GM18517 (cell line): ENCODE measurements around the gene LRIG1.
A peak's percentile ranks its signal among the peaks of the same experiment; 100 is the strongest.
"Not testable (repeated sequence)": the region's sequence is repeated elsewhere in the genome, so short reads cannot be mapped to it uniquely, and the experiment has no call there.

ENCODE experiments used
- ATAC-seq: cut with Tn5 transposase; IDR thresholded peaks from one replicate; pipeline ENCODE4 v1.9.1; 2021; ENCODE audit warnings: mild to moderate bottlenecking, moderate library complexity; ENCODE audit not compliant: unreplicated experiment

Gene LRIG1

GRCh38 chr3:66425032-66425431 is 75.8 kb downstream of the LRIG1 start:
- no peak for ATAC-seq

- no peak for ATAC-seq
Measured at GRCh38 chr3:66423791-66424190, 77.0 kb downstream of the LRIG1 start.

- ATAC-seq = not testable (repeated sequence)
Measured at GRCh38 chr3:66421893-66422292, 78.9 kb downstream of the LRIG1 start.

DNA sequence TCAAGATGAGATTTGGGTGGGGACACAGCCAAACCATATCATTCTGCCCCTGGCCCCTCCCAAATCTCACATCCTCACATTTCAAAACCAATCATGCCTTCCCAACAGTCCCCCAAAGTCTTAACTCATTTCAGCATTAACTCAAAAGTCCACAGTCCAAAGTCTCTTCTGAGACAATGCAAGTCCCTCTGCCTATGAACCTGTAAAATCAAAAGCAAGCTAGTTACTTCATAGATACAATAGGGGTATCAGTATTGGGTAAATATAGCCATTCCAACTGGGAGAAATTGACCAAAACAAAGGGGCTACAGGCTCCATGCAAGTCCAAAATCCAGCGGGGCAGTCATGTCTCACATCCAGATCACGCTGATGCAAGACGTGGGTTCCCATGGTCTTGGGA is 79.7 kb downstream of the LRIG1 start:
- ATAC-seq = not testable (repeated sequence)

DNA sequence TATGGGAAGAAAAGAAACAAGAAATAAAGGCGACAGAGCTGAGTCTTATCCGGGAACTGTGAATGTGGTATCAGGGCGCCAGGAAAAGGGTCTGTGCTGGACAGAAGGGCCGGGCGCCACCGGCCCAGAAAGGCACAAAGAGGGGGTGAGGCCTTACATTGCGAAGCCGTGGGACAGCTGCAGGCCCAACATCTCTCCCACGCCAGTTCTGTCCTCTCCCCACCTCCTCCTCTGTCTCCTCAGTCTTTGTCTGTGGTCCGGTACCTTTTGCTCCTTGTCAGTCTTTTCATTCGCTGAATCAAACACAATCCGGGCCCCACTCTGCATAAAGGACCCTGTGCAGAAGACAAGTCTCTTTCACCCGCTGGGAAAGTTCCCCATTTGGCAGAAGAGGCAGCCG is 81.8 kb downstream of the LRIG1 start:
- no peak for ATAC-seq

DNA sequence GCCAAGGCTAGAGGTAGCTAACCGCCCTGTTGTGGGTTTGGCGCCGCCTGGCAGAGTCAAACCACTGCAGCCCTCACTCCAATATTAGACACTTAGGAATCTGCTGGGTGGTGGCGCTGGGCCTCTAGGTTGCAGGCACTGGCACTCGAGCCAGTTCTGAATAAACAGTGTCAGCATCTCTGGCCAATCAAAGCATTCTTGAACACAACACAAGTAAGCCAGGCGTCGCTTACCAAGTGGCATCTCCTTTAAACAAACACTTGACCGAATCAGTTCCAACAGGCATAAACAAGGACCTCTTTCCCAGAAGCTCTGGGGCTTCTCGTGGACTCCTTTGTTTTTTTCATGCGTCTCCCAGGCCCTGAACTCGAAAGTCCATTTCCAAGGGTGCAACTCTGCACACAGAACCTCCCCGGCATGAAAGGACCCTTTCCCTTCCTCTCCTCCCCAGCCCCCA is 82.3 kb downstream of the LRIG1 start:
- no peak for ATAC-seq

- no peak for ATAC-seq
Measured at GRCh38 chr3:66416556-66417304, 84.1 kb downstream of the LRIG1 start.

DNA sequence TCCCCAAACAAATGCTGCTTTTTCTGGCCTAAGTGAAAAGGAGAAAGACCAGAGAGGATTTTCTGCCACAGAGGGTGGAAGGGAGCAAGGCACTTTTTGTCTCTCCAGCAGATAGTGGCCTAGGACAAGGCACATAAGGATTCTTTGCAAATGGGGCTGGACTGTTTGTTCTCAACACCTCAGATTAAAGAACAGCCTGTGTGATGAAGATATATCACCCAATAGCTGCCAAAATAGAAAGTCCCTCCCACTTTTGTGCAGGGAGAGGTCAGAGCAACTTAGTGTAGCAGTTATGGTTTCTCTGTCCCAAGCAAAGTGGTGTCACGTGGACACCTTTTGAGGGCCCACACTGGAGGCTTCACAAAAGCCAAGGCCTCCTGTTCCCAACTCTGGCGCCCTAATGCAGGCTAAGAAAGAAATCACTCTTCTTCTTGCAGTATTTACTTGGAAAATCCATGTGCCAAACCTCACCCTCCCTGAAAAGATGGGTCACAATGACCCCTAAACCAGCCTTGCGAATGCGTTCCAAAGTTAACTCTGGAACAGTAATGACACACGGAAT is 84.9 kb downstream of the LRIG1 start:
- no peak for ATAC-seq

- no peak for ATAC-seq
Measured at GRCh38 chr3:66414846-66415245, 86.0 kb downstream of the LRIG1 start.

GRCh38 chr3:66413151-66413751 is 87.6 kb downstream of the LRIG1 start:
- no peak for ATAC-seq

DNA sequence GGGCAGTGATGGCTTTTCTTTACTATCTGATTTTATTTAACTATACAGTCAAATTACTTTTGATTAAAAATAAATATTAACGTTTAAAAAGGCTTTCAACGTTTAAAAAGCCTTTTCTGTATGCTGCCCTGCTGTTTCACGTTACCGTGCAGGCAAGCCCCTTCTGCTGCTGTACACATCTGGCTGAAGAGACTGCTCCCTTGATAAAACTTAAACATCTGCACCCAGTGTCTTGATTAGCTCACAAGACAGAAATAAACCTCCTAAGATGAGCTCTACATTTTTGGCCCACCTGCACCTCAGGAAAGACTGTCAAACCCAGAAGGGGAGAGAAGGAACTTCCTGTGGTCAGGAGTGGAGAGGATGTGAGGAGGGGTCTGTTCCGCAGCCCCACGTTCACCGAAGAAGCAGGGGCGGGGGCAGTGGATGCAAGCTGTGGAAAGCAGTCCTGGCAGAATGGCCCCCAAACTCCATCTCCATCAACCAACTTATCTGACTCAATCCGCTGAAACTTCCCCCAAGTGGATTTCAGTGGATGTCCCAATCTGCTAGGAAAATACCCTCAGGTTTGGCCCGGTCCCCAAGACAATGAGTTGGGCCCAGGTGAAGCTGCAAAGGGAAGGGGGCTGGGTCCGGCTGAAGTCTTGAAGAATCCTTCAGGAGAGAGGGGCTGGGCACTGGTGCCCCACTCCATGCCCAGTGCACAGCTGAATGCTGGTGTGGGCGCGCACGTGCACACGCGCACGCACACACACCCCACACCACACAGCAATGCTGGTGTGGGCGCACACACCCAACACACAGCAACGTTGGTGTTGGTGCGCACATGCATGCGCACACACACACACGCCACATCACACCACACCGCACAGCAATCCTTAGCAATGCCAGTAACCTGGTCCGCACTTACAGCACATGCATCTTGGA is 88.6 kb downstream of the LRIG1 start:
- no peak for ATAC-seq

DNA sequence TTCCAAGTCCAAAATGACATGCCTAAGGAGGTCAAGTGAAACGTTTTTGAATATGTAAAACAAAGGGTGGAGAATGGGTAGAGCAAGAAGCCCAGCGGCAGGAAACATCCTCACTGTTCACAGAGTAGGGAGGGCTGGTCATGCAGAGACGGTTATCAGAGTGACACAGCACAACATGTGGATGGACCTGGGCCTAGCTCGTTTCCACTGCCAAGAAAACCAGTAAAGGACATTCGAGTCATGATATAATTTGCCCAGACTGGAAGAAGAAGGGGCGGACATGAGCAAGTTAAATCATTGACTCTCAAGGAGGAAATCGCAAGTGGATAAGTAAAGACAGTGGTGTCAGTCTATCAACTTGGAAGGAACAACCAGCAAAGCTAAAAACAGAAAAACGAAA is 89.3 kb downstream of the LRIG1 start:
- no peak for ATAC-seq

DNA sequence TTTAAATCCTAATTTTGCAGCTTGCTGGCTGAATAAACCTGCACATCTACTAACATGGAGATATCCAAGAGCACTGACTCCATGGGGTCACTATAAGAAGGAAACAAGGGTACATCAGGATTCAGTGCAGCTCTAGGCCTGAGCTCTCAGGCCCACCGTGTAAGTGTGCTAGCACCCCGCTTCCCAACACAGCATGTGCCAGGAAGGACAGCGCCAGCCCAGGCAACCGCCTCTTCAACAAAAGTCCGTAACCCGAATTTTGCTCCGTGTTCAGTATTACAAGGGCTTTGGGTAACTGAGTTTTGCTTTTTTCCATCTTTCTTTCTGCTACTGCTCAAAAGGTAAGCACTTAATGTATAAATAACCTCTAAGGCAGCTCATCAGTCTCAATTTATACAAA is 89.8 kb downstream of the LRIG1 start:
- no peak for ATAC-seq

DNA sequence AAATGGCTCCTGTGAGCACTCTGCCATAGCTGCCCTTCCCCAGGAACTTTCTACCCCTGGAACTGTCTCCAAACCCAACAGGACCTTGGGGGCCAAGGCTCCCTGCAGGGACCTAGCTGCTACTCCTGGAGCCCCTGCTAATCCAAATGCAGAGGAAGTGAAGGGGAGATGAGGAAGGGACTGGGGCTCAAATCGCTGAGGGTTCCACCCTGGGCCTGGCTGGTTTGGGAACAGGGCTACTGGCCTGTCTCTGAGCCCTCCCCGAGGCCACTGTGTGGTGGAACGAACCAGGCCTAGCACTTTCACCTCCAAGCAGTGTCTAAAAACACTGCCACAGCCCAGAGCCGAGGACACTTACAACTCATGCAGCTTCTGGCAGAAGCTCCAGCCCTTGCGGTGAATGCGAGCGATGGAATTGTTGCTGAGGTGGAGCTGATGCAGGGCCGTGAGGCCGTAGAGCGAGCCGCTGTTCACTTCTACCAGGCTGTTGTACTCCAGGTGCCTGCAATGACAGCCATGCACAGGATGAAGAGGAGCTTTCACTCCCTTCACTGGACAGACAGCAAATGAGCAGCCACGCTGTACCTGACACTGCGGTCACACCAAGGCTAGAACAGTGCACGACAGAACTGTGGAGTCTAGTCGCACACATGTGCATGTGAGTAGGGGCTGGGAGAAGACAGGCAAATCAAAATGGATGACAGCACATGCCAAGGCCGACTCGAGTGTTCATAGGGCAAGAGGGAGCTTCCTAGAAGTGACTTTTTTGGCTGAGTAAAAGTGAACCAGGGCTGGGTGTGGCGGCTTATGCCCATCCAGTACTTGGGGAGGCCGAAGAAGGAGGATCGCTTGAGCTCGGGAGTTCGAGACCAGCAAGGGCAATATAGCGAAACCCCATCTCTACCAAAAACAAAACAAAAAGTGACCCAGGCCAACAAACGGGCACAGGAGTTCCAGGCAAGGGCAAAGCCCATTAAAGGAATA is 90.8 kb downstream of the LRIG1 start:
- ATAC-seq = no peak

DNA sequence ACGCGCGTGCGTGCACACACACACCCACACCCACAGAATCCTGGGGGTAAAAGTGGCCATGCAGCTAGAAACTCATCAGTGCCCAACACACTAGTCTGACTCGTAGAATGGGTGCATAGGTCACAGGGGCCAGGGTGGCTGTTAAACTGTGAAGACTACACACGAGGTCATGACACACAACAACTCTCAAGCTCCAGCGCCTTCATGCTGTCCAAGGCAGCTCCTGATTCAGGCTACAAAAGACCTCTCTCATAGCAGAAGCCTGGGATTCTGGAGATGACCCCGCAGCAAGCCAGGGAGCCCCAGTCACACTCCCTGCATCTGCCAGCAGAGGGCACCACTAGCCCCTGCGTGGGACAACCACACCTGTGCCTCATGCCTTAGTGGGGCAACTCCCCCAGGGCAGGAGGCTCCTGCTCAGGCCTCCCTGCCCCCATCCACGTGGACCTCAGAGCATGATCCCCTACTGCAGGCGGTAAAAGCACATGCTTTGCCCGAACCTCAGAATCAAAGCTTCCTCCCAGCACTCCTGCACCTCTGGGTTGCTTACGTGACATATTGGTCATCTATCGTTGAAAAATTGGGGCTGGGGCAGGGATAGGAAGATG is 93.1 kb downstream of the LRIG1 start:
- peak; percentile 79 for ATAC-seq

DNA sequence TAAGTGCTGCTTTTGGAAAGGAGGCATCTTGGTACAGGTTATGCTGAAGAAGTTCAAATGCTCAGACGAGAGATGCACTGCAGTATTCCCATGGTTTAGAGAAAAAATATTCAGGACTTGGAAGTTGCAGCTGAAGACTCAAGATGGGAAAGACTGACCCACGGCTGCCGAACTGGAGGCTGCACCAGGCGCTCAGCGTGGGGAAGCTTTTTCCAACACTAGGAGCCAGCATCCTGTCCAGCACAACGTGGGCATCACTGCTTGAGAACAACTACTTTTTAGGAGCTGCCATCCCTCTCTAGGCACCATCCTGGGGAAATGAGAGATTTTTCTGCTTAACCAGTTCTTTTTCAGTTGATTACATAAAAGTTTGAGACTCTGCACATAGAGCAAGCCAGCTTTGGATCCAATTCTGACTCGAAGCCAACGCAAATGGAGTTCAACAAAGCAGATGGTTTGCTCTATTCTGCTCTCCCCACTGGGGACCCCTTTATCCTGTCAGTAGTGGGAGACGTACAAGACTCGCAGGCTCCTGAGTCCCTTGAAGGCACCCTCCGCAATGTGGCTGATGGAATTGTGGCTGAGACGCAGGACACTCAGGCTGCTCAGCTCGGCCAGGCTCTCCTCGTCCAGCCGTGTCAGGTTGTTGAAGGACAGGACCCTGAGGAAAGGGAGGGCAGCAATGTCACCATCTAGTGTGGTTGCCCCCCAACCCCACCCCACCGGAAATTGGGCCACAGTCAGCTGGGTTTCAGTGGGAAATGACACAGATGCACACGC is 93.8 kb downstream of the LRIG1 start:
- ATAC-seq = no peak

GRCh38 chr3:66406163-66406562 is 94.7 kb downstream of the LRIG1 start:
- ATAC-seq = no peak

- ATAC-seq = no peak
Measured at GRCh38 chr3:66405701-66406091, 95.1 kb downstream of the LRIG1 start.
